ENCODE data around the gene CPNE2. TPM values are rescaled to one million over a fixed set of nuclear protein-coding genes. Genes with fewer than 3 reads are reported as not detected.

The CPNE2 gene
- polyA plus RNA-seq, 2 of the 4 experiments (the other 2 are of a cell fraction) = 36.7 TPM

DNA sequence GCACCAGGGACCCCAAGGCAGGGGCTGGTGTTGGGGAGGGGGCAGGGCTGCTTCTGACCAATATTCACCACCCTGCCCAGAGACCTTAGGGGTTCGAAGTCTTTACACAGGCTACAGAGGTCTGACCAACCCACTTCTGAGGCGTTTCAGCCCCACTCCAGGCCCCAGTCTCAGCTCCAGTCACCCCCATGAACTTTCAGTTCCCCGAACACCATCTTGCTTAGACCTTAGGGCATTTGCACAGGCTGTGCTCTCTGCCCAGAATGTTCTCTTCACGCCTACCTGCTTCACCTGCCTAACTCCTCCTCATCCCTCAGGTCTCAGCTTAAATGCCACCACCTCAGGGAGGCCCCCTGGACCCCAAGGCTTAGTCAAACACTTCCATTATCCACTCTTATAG, 25.8 kb upstream of the CPNE2 start:
- FAIRE-seq (no peak), DNase-seq (ENCODE audit: low read depth in 1 of 2, low spot score in 1 of 2) (no peak), ATAC-seq (no peak)
- no peak for TF ChIP-seq NFE2L2 (conservative IDR thresholded peaks at IDR 0.05; ENCODE audit: low read length)
- TF ChIP-seq NR3C1 (IDR thresholded peaks at IDR 0.05) = no peak
- no peak for TF ChIP-seq RFX5 (IDR thresholded peaks at IDR 0.05)
- TF ChIP-seq JUNB (IDR thresholded peaks at IDR 0.05) = no peak
- no peak for TF ChIP-seq CBX8 (IDR thresholded peaks at IDR 0.05)
- TF ChIP-seq FOSL2 (IDR thresholded peaks at IDR 0.05) = no peak
- TF ChIP-seq FOSL2 (CRISPR knock-in tag; IDR thresholded peaks at IDR 0.05) = no peak
- no peak for TF ChIP-seq EHMT2 (IDR thresholded peaks at IDR 0.05; ENCODE audit: low read depth)
- TF ChIP-seq SREBF2 (IDR thresholded peaks at IDR 0.05) = no peak
- TF ChIP-seq HOXA7 (CRISPR knock-in tag; IDR thresholded peaks at IDR 0.05) = no peak
- TF ChIP-seq CHD4 (IDR thresholded peaks at IDR 0.05; ENCODE audit: borderline replicate concordance) = no peak
- TF ChIP-seq, protein P1, sequence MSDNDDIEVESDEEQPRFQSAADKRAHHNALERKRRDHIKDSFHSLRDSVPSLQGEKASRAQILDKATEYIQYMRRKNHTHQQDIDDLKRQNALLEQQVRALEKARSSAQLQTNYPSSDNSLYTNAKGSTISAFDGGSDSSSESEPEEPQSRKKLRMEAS (IDR thresholded peaks at IDR 0.05) = no peak
- no peak for TF ChIP-seq RCOR1 (IDR thresholded peaks at IDR 0.05; ENCODE audit: low read depth, low read length)
- TF ChIP-seq, protein P2, sequence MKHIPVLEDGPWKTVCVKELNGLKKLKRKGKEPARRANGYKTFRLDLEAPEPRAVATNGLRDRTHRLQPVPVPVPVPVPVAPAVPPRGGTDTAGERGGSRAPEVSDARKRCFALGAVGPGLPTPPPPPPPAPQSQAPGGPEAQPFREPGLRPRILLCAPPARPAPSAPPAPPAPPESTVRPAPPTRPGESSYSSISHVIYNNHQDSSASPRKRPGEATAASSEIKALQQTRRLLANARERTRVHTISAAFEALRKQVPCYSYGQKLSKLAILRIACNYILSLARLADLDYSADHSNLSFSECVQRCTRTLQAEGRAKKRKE (CRISPR knock-in tag; IDR thresholded peaks at IDR 0.05; ENCODE audit: low read depth) = no peak
- TF ChIP-seq TFCP2L1 (CRISPR knock-in tag; IDR thresholded peaks at IDR 0.05) = no peak
- POLR2A ChIA-PET = no interaction called here
- CTCF ChIA-PET = interaction anchor here (0.9 to 3.7 kb wide), 4 partner anchors 18 to 200 kb away, joined by 3 to 21 read pairs (median 4); no protein-coding TSS in a partner anchor
- peaks cover 6% of the 10 kb centered on the region for H3K4me1 ChIP-seq
- H3K27ac ChIP-seq = no peak overlapping the region
- WGBS (ENCODE audit: missing lambda C conversion rate) = 60% methylated on average over 4 of the region's 4 CpGs
- H3K4me3 ChIP-seq = no peak overlapping the region
- no peak overlapping the region for H3K4me2 ChIP-seq
- H3K9me3 ChIP-seq = no peaks in the 10 kb centered on the region

DNA sequence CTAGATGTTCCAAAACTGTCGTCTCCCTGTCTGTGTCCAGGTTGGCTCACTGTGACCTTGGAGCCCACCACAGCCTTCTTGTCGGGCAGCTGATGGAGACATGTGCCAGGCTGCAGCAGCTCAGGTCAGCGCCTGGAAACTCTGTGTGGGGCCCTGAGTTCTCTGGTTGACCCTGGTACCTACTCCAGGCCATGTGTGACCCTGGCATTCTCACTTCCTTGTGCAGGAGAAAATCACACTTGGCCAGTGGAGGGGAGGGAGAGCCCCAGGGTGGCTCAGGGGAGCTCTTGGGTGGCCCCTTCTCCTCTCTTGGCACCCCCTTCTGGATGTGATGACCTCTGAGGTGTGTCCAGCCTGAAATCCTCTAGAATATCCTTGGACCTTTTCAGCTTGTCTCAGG, 25.0 kb upstream of the CPNE2 start:
- ChIA-PET POLR2A (no interaction called here), CTCF (interaction anchor here (0.9 to 3.7 kb wide), 6 partner anchors 17 to 201 kb away, joined by 3 to 21 read pairs (median 3); no protein-coding TSS in a partner anchor)
- Histone ChIP-seq H3K27ac (no peak overlapping the region), H3K4me1 (peaks cover 14% of the 10 kb centered on the region), H3K4me2 (no peak overlapping the region), H3K4me3 (no peak overlapping the region), H3K9me3 (no peaks in the 10 kb centered on the region)
- WGBS (ENCODE audit: missing lambda C conversion rate) = 89% methylated on average over 3 of the region's 3 CpGs
- no peak for DNase-seq (ENCODE audit: low read depth in 1 of 2, low spot score in 1 of 2)
- no peak for TF ChIP-seq RARB (CRISPR knock-in tag; IDR thresholded peaks at IDR 0.05)
- no peak for TF ChIP-seq FOSB (CRISPR knock-in tag; IDR thresholded peaks at IDR 0.05)
- TF ChIP-seq CBX2 (IDR thresholded peaks at IDR 0.05; ENCODE audit: borderline replicate concordance, low read depth) = no peak
- no peak for TF ChIP-seq RFX5 (IDR thresholded peaks at IDR 0.05)
- no peak for TF ChIP-seq GATA3 (IDR thresholded peaks at IDR 0.05; ENCODE audit: borderline replicate concordance)
- TF ChIP-seq CEBPB (IDR thresholded peaks at IDR 0.05) = no peak
- no peak for TF ChIP-seq RCOR1 (IDR thresholded peaks at IDR 0.05; ENCODE audit: low read depth, low read length)
- TF ChIP-seq EP300 (IDR thresholded peaks at IDR 0.05) = no peak
- TF ChIP-seq, protein P3, sequence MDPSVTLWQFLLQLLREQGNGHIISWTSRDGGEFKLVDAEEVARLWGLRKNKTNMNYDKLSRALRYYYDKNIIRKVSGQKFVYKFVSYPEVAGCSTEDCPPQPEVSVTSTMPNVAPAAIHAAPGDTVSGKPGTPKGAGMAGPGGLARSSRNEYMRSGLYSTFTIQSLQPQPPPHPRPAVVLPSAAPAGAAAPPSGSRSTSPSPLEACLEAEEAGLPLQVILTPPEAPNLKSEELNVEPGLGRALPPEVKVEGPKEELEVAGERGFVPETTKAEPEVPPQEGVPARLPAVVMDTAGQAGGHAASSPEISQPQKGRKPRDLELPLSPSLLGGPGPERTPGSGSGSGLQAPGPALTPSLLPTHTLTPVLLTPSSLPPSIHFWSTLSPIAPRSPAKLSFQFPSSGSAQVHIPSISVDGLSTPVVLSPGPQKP (IDR thresholded peaks at IDR 0.05; ENCODE audit: low read depth, low read length) = no peak
- no peak for TF ChIP-seq KDM5A (IDR thresholded peaks at IDR 0.05)
- TF ChIP-seq POLR2AphosphoS2 (conservative IDR thresholded peaks at IDR 0.05; ENCODE audit: low read length) = no peak
- TF ChIP-seq ZFP36 (IDR thresholded peaks at IDR 0.05; ENCODE audit: borderline replicate concordance, partially characterized antibody) = no peak
- FAIRE-seq = no peak
- no peak; a peak in 1 of 6 replicates for ATAC-seq

DNA sequence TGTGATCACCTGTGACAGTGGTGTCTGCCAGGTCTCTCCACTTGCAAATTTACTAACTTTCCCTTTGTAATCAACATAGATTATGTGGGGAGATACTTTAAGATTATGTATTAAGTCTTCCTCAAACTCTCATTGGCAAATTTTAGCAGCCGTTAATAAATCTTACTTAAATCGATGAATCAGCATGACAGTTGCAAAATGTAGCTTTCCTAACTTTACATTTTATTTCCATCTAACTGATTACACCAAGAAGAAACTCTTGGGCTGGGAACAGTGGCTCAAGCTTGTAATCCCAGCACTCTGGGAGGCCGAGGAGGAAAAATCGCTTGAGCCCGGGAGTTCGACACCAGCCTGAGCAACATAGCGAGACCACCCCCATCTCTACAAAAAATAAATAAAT, 23.3 kb upstream of the CPNE2 start:
- DNase-seq (ENCODE audit: low read depth in 1 of 2, low spot score in 1 of 2) (no peak), FAIRE-seq (no peak), ATAC-seq (no peak)
- H3K4me3 ChIP-seq = no peak overlapping the region
- no peaks in the 10 kb centered on the region for H3K9me3 ChIP-seq
- TF ChIP-seq CBX2 (IDR thresholded peaks at IDR 0.05; ENCODE audit: borderline replicate concordance, low read depth) (no peak), ZNF302 (CRISPR knock-in tag; IDR thresholded peaks at IDR 0.05) (no peak), MAFK (IDR thresholded peaks at IDR 0.05; ENCODE audit: partially characterized antibody) (peak; percentile 84)
- no peak overlapping the region for H3K4me2 ChIP-seq
- no peak overlapping the region for H3K27ac ChIP-seq
- peaks cover 18% of the 10 kb centered on the region for H3K4me1 ChIP-seq
- CTCF ChIA-PET = interaction anchor here (1.0 to 2.2 kb wide), 4 partner anchors 13 to 348 kb away, joined by 3 to 14 read pairs (median 4); partner anchors contain the start of gene CPNE2
- 93% methylated on average over 7 of the region's 7 CpGs for WGBS (ENCODE audit: missing lambda C conversion rate)
- POLR2A ChIA-PET = no interaction called here

All from A549 (cell line).